Fibroblast of lung (primary cell): ENCODE data around the gene RANBP1. TPM values are rescaled to one million over a fixed set of nuclear protein-coding genes. Genes with fewer than 3 reads are reported as not detected.

Experiments
- DNase-seq, 2 donors: peaks; one replicate each; pipeline versions ENCODE4 v3.0.0 to v3.0.0-alpha.2; 2010; ENCODE audit warnings: low read depth in 2 of 2
- H2AFZ ChIP-seq: 2 replicates; pipeline ENCODE4 v1.5.1; 2012; ENCODE audit warnings: low read length, control low read depth, inconsistent platforms
- H3K27ac ChIP-seq: 2 replicates; pipeline ENCODE4 v1.5.1; 2011; ENCODE audit warnings: low read length, control low read depth; ENCODE audit not compliant: insufficient read depth
- H3K27me3 ChIP-seq: 2 replicates; pipeline ENCODE4 v1.5.1; 2011; ENCODE audit warnings: mild to moderate bottlenecking, low read length; ENCODE audit not compliant: control insufficient read depth, insufficient read depth
- H3K36me3 ChIP-seq: 2 replicates; pipeline ENCODE4 v1.5.1; 2011; ENCODE audit warnings: low read length; ENCODE audit not compliant: control insufficient read depth, insufficient read depth
- H3K4me1 ChIP-seq: 2 replicates; pipeline ENCODE4 v1.5.1; 2011; ENCODE audit warnings: low read length; ENCODE audit not compliant: control insufficient read depth, insufficient read depth; ENCODE audit errors: extremely low read depth
- H3K4me2 ChIP-seq: 2 replicates; pipeline ENCODE4 v1.5.1; 2011; ENCODE audit warnings: low read length, control low read depth; ENCODE audit not compliant: insufficient read depth; ENCODE audit errors: extremely low read depth
- H3K4me3 ChIP-seq, 4 experiments: fragments of 200-600 bp in 1 of 4; sonication (generic) in 1 of 4; replicated peaks in 1 of 4; 2 replicates each; pipeline ENCODE4 v1.5.1; 2011 to 2016; ENCODE audit warnings: low read length in 4 of 4, low read depth in 3 of 4, mild to moderate bottlenecking in 3 of 4, control low read depth in 2 of 4, inconsistent platforms in 1 of 4, mixed read lengths in 1 of 4; ENCODE audit not compliant: insufficient read depth in 1 of 4; ENCODE audit errors: control extremely low read depth in 1 of 4
- H3K79me2 ChIP-seq: 2 replicates; pipeline ENCODE4 v1.5.1; 2012; ENCODE audit warnings: mild to moderate bottlenecking, low read length, inconsistent platforms; ENCODE audit not compliant: control insufficient read depth, insufficient read depth
- H3K9ac ChIP-seq: 2 replicates; pipeline ENCODE4 v1.5.1; 2011; ENCODE audit warnings: mild to moderate bottlenecking, low read length, control low read depth; ENCODE audit not compliant: insufficient read depth
- H3K9me3 ChIP-seq: 2 replicates; pipeline ENCODE4 v1.5.1; 2012; ENCODE audit warnings: low read depth, low read length; ENCODE audit not compliant: control insufficient read depth, insufficient read depth
- H4K20me1 ChIP-seq: 2 replicates; pipeline ENCODE4 v1.5.1; 2011; ENCODE audit warnings: low read length; ENCODE audit not compliant: control insufficient read depth, insufficient read depth; ENCODE audit errors: extremely low read depth
- CTCF ChIP-seq, 2 donors: IDR thresholded peaks in 1 of 2; conservative IDR thresholded peaks in 1 of 2; 1 replicate in 1 of 2; 2 replicates in 1 of 2; pipeline ENCODE4 v1.5.1; 2011 to 2012; ENCODE audit warnings: low read length in 2 of 2, control low read depth in 1 of 2, inconsistent platforms in 1 of 2, low read depth in 1 of 2, mild to moderate bottlenecking in 1 of 2
- EZH2 ChIP-seq: IDR thresholded peaks from 2 replicates; pipeline ENCODE4 v1.5.1; 2012; ENCODE audit warnings: low read length, control low read depth, mild to moderate bottlenecking; ENCODE audit errors: missing control alignments
- polyA plus RNA-seq, 2 donors: library from polyadenylated mRNA; depleted of rRNA in 1 of 2; stranded (reverse) in 1 of 2; unstranded in 1 of 2; fragments of >200 nt; gene quantifications; 2 replicates each; pipeline ENCODE4 v1.2.1, GENCODE V29; 2011 to 2012; ENCODE audit warnings: missing spikeins in 1 of 2
- total RNA-seq: library from RNA; depleted of rRNA; stranded (reverse); fragments of >200 nt; gene quantifications from 2 replicates; pipeline ENCODE4 v1.2.1, GENCODE V29; 2014

The RANBP1 gene
- total and polyA plus RNA-seq, 2 donors (not counting 1 experiment from before 2014, with no cell fraction given) = 88.5 to 178 TPM

- Histone ChIP-seq H3K27me3 (no peaks in the 10 kb centered on the region), H3K4me3 (no peak overlapping the region), H2AFZ (no peak overlapping the region), H3K27ac (no peak overlapping the region), H3K9ac (no peak overlapping the region), H3K79me2 (peaks cover 24% of the 10 kb centered on the region), H3K36me3 (peaks cover 32% of the 10 kb centered on the region), H3K4me2 (no peak overlapping the region), H3K4me1 (no peaks in the 10 kb centered on the region), H3K9me3 (no peaks in the 10 kb centered on the region), H4K20me1 (no peaks in the 10 kb centered on the region)
- TF ChIP-seq EZH2 (no peak), CTCF (conservative IDR thresholded peaks at IDR 0.05 in 1 of 2, IDR thresholded peaks at IDR 0.05 in 1 of 2; ENCODE audit: low read depth in 1 of 2, low read length in 2 of 2) (no peak)
- no peak for DNase-seq
These were observed 21.6 kb upstream of the RANBP1 start for GRCh38 chr22:20094197-20094807.

GRCh38 chr22:20095521-20095920 is 20.4 kb upstream of the RANBP1 start:
- no peak for TF ChIP-seq CTCF (conservative IDR thresholded peaks at IDR 0.05 in 1 of 2, IDR thresholded peaks at IDR 0.05 in 1 of 2; ENCODE audit: low read depth in 1 of 2, low read length in 2 of 2)
- TF ChIP-seq EZH2 = no peak
- Histone ChIP-seq H3K4me1 (no peaks in the 10 kb centered on the region), H3K4me3 (no peak overlapping the region), H3K79me2 (peaks cover 29% of the 10 kb centered on the region), H4K20me1 (no peaks in the 10 kb centered on the region), H3K27me3 (no peaks in the 10 kb centered on the region), H3K36me3 (peaks cover 27% of the 10 kb centered on the region), H3K9ac (no peak overlapping the region), H3K27ac (no peak overlapping the region), H2AFZ (no peak overlapping the region), H3K9me3 (no peaks in the 10 kb centered on the region), H3K4me2 (no peak overlapping the region)
- no peak for DNase-seq

DNA sequence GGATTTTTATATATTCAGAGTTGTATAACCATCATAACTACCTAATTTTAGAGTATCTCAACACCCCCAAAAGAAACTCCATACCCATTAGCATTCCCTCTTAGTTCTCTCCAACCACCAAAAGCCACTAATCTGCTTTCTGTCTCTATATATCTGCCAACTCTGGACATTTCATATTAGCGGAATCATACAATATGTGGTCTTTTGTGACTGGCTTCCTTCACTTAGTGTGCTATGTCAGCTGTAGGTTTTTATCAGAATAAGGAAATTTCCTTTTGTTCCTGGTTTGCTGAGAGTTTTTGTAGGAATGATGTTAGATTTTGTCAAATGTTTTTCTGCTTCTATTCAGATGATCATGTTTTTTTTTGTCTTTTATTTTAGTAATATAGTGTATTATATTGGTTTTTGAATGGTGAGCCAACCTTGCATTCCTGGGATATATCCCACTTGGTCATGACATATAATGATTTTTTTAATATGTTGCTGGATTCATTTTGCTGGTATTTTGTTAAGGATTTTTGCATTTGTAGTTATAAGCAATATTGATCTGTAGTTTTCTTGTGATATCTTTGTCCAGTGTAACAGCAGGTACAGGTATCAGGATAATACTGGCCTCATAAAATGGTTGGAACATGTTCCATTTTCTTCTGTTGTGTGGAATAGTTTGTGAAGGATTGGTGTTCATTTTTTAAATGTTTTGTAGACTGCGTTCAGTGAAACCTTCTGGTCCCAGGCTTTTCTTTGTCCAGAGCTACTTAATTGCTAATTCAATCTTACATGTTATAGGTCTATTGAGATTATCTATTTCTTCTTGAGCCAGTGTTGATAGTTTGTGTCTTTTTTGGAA is 19.1 kb upstream of the RANBP1 start:
- Histone ChIP-seq H3K4me2 (no peak overlapping the region), H3K27ac (no peak overlapping the region), H3K79me2 (peaks cover 32% of the 10 kb centered on the region), H3K9ac (no peak overlapping the region), H3K36me3 (peaks cover 22% of the 10 kb centered on the region), H2AFZ (no peak overlapping the region), H3K4me1 (no peaks in the 10 kb centered on the region), H3K9me3 (no peaks in the 10 kb centered on the region), H3K4me3 (no peak overlapping the region), H4K20me1 (no peaks in the 10 kb centered on the region), H3K27me3 (no peaks in the 10 kb centered on the region)
- DNase-seq = no peak
- no peak for TF ChIP-seq EZH2
- no peak for TF ChIP-seq CTCF (conservative IDR thresholded peaks at IDR 0.05 in 1 of 2, IDR thresholded peaks at IDR 0.05 in 1 of 2; ENCODE audit: low read depth in 1 of 2, low read length in 2 of 2)
